Esophagus muscularis mucosa (tissue), 3 donors: ENCODE measurements around the gene PPA2.

Source experiments
- POLR2A ChIP-seq: fragments of 450-650 bp; IDR thresholded peaks from one replicate; pipeline ENCODE4 v1.6.1; 2017; ENCODE audit warnings: antibody characterized with exemption, moderate library complexity, mild to moderate bottlenecking, low read depth
- TF ChIP-seq, protein P1 (sequence below), 3 experiments: fragments of 200-600 bp in 2 of 3; fragments of 450-650 bp in 1 of 3; sonication (generic) in 2 of 3; IDR thresholded peaks; one replicate each; pipeline ENCODE4 v1.5.1; 2017 to 2019; ENCODE audit warnings: antibody characterized with exemption in 3 of 3, mild to moderate bottlenecking in 2 of 3, moderate library complexity in 1 of 3

DNA sequence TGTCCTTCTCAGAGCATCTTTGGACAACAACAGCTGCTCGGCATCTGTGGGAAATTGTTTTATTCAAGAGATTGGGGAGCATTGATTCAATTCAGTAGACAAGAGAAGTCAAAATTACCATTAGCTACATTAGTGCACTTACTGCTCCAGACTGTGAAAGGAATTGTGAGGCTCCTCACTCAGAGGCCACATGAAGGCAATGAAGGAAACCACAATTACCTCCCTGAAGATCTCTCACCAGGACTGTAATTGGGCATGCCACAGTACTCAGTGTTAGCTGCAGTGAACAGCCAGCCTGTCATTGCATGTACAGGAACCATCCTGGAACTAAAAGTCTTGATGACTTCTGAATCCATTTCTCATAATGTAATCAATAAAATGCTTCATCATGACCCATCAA is 144.8 kb downstream of the PPA2 start:
- TF ChIP-seq, protein P1, sequence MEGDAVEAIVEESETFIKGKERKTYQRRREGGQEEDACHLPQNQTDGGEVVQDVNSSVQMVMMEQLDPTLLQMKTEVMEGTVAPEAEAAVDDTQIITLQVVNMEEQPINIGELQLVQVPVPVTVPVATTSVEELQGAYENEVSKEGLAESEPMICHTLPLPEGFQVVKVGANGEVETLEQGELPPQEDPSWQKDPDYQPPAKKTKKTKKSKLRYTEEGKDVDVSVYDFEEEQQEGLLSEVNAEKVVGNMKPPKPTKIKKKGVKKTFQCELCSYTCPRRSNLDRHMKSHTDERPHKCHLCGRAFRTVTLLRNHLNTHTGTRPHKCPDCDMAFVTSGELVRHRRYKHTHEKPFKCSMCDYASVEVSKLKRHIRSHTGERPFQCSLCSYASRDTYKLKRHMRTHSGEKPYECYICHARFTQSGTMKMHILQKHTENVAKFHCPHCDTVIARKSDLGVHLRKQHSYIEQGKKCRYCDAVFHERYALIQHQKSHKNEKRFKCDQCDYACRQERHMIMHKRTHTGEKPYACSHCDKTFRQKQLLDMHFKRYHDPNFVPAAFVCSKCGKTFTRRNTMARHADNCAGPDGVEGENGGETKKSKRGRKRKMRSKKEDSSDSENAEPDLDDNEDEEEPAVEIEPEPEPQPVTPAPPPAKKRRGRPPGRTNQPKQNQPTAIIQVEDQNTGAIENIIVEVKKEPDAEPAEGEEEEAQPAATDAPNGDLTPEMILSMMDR (IDR thresholded peaks at IDR 0.05) = no peak
- no peak for TF ChIP-seq POLR2A
